Measurements from ENCODE around the gene CYREN.

DNA sequence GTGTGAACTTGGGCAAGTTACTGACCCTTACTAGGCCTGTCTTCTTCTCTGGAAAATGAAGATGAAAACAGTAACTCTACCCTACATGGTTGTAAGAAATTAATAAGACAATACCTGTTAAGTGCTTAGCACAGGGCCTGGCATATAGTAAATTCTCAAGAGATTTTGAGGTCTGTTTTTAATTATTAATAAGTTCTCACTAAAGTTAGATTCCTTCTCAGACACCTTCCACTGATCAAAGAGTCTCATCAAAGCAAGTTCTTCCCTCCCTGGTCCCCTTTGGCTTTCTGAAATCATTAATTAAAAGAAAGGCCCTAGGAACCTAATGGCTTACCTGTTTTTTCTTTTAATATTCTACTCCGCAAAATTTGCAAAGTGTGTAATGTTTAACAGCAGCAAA is 18.1 kb downstream of the CYREN start:
- no peak for TF ChIP-seq RAD21 (IDR thresholded peaks at IDR 0.05; ENCODE audit: low read depth)
- no peak for TF ChIP-seq TCF12 (IDR thresholded peaks at IDR 0.05; ENCODE audit: low read depth)
- TF ChIP-seq CREB1 (IDR thresholded peaks at IDR 0.05; ENCODE audit: low read depth), result no peak
- TF ChIP-seq TAF1 (IDR thresholded peaks at IDR 0.05; ENCODE audit: low read depth), result no peak
- TF ChIP-seq YY1 (IDR thresholded peaks at IDR 0.05; ENCODE audit: low read depth), result no peak
- no peak for TF ChIP-seq EGR1 (IDR thresholded peaks at IDR 0.05)
- TF ChIP-seq MAX (IDR thresholded peaks at IDR 0.05), result no peak

Measured in Ishikawa (cell line).